Measurements from ENCODE around the gene TRPV4. TPM values are rescaled to one million over a fixed set of nuclear protein-coding genes. Genes with fewer than 3 reads are reported as not detected.
A peak's percentile ranks its signal among the peaks of the same experiment; 100 is the strongest.

Gene TRPV4
- total and polyA plus RNA-seq, 2 donors from 2014 or later = 6.0 to 24.5 TPM

GRCh38 chr12:109738209-109738608, 95.0 kb downstream of the TRPV4 start:
- no peaks in the 10 kb centered on the region for H3K9me3 ChIP-seq (ENCODE audit: control insufficient read depth in 2 of 3, insufficient read depth in 1 of 3, low read length in 3 of 3)
- no peak for TF ChIP-seq CTCF (IDR thresholded peaks at IDR 0.05; ENCODE audit: borderline replicate concordance, extremely low read depth, insufficient read depth)
- FAIRE-seq = no peak
- DNase-seq = peak in 3 of 5 donors; percentile 42 to 61 (median 54)
- peaks cover 0 to 76% (median 65%) of the 10 kb centered on the region in 3 donors for H3K4me1 ChIP-seq (ENCODE audit: control insufficient read depth in 2 of 3, insufficient read depth in 2 of 3, low read depth in 1 of 3, low read length in 3 of 3)
- H3K27me3 ChIP-seq (ENCODE audit: control insufficient read depth, insufficient read depth, low read length) = no peaks in the 10 kb centered on the region
- H3K4me3 ChIP-seq (ENCODE audit: low read length in 3 of 3) = peak overlapping the region in 1 of 3 donors; percentile 32
- H3K9ac ChIP-seq (ENCODE audit: low read length in 3 of 3) = no peak overlapping the region
- intact Hi-C loops (cut with DNase I) = no loop called here
- no peaks in the 10 kb centered on the region for H3K36me3 ChIP-seq (ENCODE audit: control insufficient read depth in 2 of 3, insufficient read depth in 3 of 3, low read length in 3 of 3)
- H3K27ac ChIP-seq (ENCODE audit: low read depth in 2 of 2, low read length in 2 of 2) = peak overlapping the region; percentile 49 to 71

- intact Hi-C loops (cut with DNase I) = no loop called here
- H3K27ac ChIP-seq (ENCODE audit: low read depth in 2 of 2, low read length in 2 of 2) = peak overlapping the region; percentile 49 to 71
- H3K9me3 ChIP-seq (ENCODE audit: control insufficient read depth in 2 of 3, insufficient read depth in 1 of 3, low read length in 3 of 3) = no peaks in the 10 kb centered on the region
- H3K4me1 ChIP-seq (ENCODE audit: control insufficient read depth in 2 of 3, insufficient read depth in 2 of 3, low read depth in 1 of 3, low read length in 3 of 3) = peaks cover 0 to 74% (median 68%) of the 10 kb centered on the region in 3 donors
- DNase-seq = peak; percentile 74 to 90 (median 85)
- H3K9ac ChIP-seq (ENCODE audit: low read length in 3 of 3) = no peak overlapping the region
- FAIRE-seq = no peak
- peak overlapping the region in 1 of 3 donors; percentile 32 for H3K4me3 ChIP-seq (ENCODE audit: low read length in 3 of 3)
- H3K36me3 ChIP-seq (ENCODE audit: control insufficient read depth in 2 of 3, insufficient read depth in 3 of 3, low read length in 3 of 3) = no peaks in the 10 kb centered on the region
- H3K27me3 ChIP-seq (ENCODE audit: control insufficient read depth, insufficient read depth, low read length) = no peaks in the 10 kb centered on the region
- no peak for TF ChIP-seq CTCF (IDR thresholded peaks at IDR 0.05; ENCODE audit: borderline replicate concordance, extremely low read depth, insufficient read depth)
Measured at GRCh38 chr12:109737631-109738030, 95.6 kb downstream of the TRPV4 start.

GRCh38 chr12:109737126-109737525, 96.1 kb downstream of the TRPV4 start:
- FAIRE-seq (no peak), DNase-seq (peak in 2 of 5 donors; percentile 35 to 54)
- TF ChIP-seq CTCF (IDR thresholded peaks at IDR 0.05; ENCODE audit: borderline replicate concordance, extremely low read depth, insufficient read depth) = no peak
- Histone ChIP-seq H3K9ac (ENCODE audit: low read length in 3 of 3) (no peak overlapping the region), H3K27me3 (ENCODE audit: control insufficient read depth, insufficient read depth, low read length) (no peaks in the 10 kb centered on the region), H3K4me1 (ENCODE audit: control insufficient read depth in 2 of 3, insufficient read depth in 2 of 3, low read depth in 1 of 3, low read length in 3 of 3) (peaks cover 0 to 69% (median 65%) of the 10 kb centered on the region in 3 donors), H3K9me3 (ENCODE audit: control insufficient read depth in 2 of 3, insufficient read depth in 1 of 3, low read length in 3 of 3) (no peaks in the 10 kb centered on the region), H3K36me3 (ENCODE audit: control insufficient read depth in 2 of 3, insufficient read depth in 3 of 3, low read length in 3 of 3) (no peaks in the 10 kb centered on the region), H3K4me3 (ENCODE audit: low read length in 3 of 3) (no peak overlapping the region), H3K27ac (ENCODE audit: low read depth in 2 of 2, low read length in 2 of 2) (no peak overlapping the region)
- intact Hi-C loops (cut with DNase I) = no loop called here

Measured in kidney (tissue), 14 donors.